ENCODE results near the gene SMCR8.
"Not testable (repeated sequence)": the region's sequence is repeated elsewhere in the genome, so short reads cannot be mapped to it uniquely, and the experiment has no call there.

The SMCR8 gene

GRCh38 chr17:18361837-18362697 is 47.0 kb downstream of the SMCR8 start:
- no peak for DNase-seq (ENCODE audit: low read depth)

- peak; percentile 24 for DNase-seq (ENCODE audit: low read depth)
Measured at GRCh38 chr17:18362698-18363100, 47.6 kb downstream of the SMCR8 start.

- DNase-seq (ENCODE audit: low read depth) = peak; percentile 87
Measured at GRCh38 chr17:18363101-18364049, 48.3 kb downstream of the SMCR8 start, which contains the start of gene SHMT1. Gene SHMT1, minus strand, starts transcription at chr17:18363550. Its CDS starts 7,569 bp downstream, at chr17:18355981.

- no peak for DNase-seq (ENCODE audit: low read depth)
Measured at GRCh38 chr17:18364166-18364565, 49.1 kb downstream of the SMCR8 start.

DNA sequence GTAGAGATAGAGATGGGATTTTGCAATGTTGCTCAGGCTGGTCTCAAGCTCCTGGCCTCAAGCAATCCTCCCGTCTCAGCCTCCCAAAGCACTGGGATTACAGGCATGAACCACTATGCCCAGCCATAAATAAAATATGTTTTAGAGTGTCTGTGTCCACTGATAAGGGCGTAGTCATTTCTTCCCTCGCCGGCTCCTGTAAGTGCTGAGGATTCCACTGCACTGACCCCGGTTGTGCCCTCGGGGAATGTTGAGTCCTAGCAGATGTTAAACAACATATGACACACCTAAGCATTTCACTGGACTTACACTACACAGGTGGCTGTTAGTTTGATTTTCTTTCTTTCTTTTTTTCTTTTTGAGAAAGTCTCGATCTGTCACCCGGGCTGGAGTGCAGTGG is 53.9 kb downstream of the SMCR8 start:
- no peak for DNase-seq (ENCODE audit: low read depth)

- DNase-seq (ENCODE audit: low read depth) = no peak
Measured at GRCh38 chr17:18370761-18371160, 55.7 kb downstream of the SMCR8 start.

GRCh38 chr17:18371455-18371854 is 56.4 kb downstream of the SMCR8 start:
- no peak for DNase-seq (ENCODE audit: low read depth)

GRCh38 chr17:18373181-18373580 is 58.1 kb downstream of the SMCR8 start:
- not testable (repeated sequence) for DNase-seq (ENCODE audit: low read depth)

GRCh38 chr17:18374216-18374615 is 59.1 kb downstream of the SMCR8 start:
- no peak for DNase-seq (ENCODE audit: low read depth)
